ENCODE results near the gene COL26A1.

DNA sequence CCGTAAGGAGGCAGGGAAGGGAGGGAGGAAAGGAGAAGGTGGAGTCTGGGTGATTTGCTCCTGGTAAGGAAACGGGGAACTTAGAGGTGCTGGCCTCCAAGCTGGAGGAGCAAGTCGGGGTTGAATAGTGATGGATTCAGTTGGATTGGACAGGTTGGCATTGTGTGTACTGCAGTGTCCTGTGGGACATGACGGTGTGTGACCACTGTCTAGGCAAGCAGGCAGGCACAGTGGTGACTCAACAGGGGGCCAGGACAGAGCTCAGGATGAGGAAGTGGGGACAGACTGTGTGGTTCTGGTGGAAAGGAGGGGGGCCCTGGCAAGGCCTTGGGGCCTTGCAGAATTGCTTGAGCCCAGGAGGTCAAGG lies 48.8 kb downstream of the COL26A1 start:
- TF ChIP-seq, protein P1, sequence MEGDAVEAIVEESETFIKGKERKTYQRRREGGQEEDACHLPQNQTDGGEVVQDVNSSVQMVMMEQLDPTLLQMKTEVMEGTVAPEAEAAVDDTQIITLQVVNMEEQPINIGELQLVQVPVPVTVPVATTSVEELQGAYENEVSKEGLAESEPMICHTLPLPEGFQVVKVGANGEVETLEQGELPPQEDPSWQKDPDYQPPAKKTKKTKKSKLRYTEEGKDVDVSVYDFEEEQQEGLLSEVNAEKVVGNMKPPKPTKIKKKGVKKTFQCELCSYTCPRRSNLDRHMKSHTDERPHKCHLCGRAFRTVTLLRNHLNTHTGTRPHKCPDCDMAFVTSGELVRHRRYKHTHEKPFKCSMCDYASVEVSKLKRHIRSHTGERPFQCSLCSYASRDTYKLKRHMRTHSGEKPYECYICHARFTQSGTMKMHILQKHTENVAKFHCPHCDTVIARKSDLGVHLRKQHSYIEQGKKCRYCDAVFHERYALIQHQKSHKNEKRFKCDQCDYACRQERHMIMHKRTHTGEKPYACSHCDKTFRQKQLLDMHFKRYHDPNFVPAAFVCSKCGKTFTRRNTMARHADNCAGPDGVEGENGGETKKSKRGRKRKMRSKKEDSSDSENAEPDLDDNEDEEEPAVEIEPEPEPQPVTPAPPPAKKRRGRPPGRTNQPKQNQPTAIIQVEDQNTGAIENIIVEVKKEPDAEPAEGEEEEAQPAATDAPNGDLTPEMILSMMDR (conservative IDR thresholded peaks at IDR 0.05), result peak; percentile 4; the same call in 1 of the 2 replicates
- TF ChIP-seq EZH2 (IDR thresholded peaks at IDR 0.05; ENCODE audit: low read depth), result no peak

Measured in PC-9 (cell line).